ENCODE measurements around the gene SMIM33. TPM values are rescaled to one million over a fixed set of nuclear protein-coding genes. Genes with fewer than 3 reads are reported as not detected.

SMIM33 gene
- total and polyA plus RNA-seq, 9 of the 15 experiments (the other 6 are each of a cell fraction or from before 2014, with no cell fraction given): not detected

- TF ChIP-seq REST (IDR thresholded peaks at IDR 0.05; ENCODE audit: borderline replicate concordance): peak; percentile 73
- TF ChIP-seq REST (CRISPR knock-in tag; IDR thresholded peaks at IDR 0.05; ENCODE audit: low read depth): peak; percentile 87
- TF ChIP-seq ZNF511 (CRISPR knock-in tag; IDR thresholded peaks at IDR 0.05): 0 out of 2 replicates have a peak, but pooled peaks have one; percentile 33
- no peak for TF ChIP-seq SNAPC5 (CRISPR knock-in tag; IDR thresholded peaks at IDR 0.05)
- peak in 1 of 2 experiments; percentile 79; a peak in 2 of 4 replicates for TF ChIP-seq TEAD1 (CRISPR knock-in tag; IDR thresholded peaks at IDR 0.05)
- TF ChIP-seq HNRNPK (IDR thresholded peaks at IDR 0.05; ENCODE audit: low read depth, low read length, poor library complexity, severe bottlenecking): no peak
- TF ChIP-seq KDM5B (IDR thresholded peaks at IDR 0.05; ENCODE audit: insufficient replicate concordance, low read depth, low read length): peak; percentile 72
- TF ChIP-seq ZEB2 (IDR thresholded peaks at IDR 0.05): peak; percentile 79
- peak; percentile 5; the same call in 1 of the 2 replicates for TF ChIP-seq ZC3H11A (IDR thresholded peaks at IDR 0.05; ENCODE audit: low read depth, low read length)
- TF ChIP-seq EGR1 (conservative IDR thresholded peaks at IDR 0.05): peak; percentile 66
- TF ChIP-seq ZBTB11 (CRISPR knock-in tag; IDR thresholded peaks at IDR 0.05): peak in 2 of 3 experiments; percentile 38 to 66; a peak in 3 of 6 replicates
- TF ChIP-seq E2F5 (CRISPR knock-in tag; IDR thresholded peaks at IDR 0.05): no peak; the same call in 1 of the 2 replicates
Measured at GRCh38 chr5:139517683-139518564, 47.1 kb downstream of the SMIM33 start (continued).

All from K562 (cell line).